ENCODE measurements around the gene XRCC6.

The XRCC6 gene

GRCh38 chr22:41700108-41700364 lies 78.9 kb downstream of the XRCC6 start:
- Histone ChIP-seq H3K4me3 (ENCODE audit: low read depth, low read length) (no peak overlapping the region), H3K4me1 (ENCODE audit: control insufficient read depth, insufficient read depth, low read length, unreplicated experiment) (no peaks in the 10 kb centered on the region), H3K27ac (ENCODE audit: low read depth, low read length) (no peak overlapping the region), H3K27me3 (ENCODE audit: insufficient read depth, low read length) (no peaks in the 10 kb centered on the region), H3K79me2 (ENCODE audit: control insufficient read depth, insufficient read depth, low read length, unreplicated experiment) (no peaks in the 10 kb centered on the region), H3K36me3 (ENCODE audit: insufficient read depth, low read length) (no peaks in the 10 kb centered on the region), H2AFZ (ENCODE audit: low read length, unreplicated experiment) (no peak overlapping the region)

GRCh38 chr22:41702763-41703162 lies 81.7 kb downstream of the XRCC6 start:
- H3K79me2 ChIP-seq (ENCODE audit: control insufficient read depth, insufficient read depth, low read length, unreplicated experiment): no peaks in the 10 kb centered on the region
- no peaks in the 10 kb centered on the region for H3K36me3 ChIP-seq (ENCODE audit: insufficient read depth, low read length)
- H3K4me3 ChIP-seq (ENCODE audit: low read depth, low read length): no peak overlapping the region
- H3K27ac ChIP-seq (ENCODE audit: low read depth, low read length): no peak overlapping the region
- H3K27me3 ChIP-seq (ENCODE audit: insufficient read depth, low read length): no peaks in the 10 kb centered on the region
- no peak overlapping the region for H2AFZ ChIP-seq (ENCODE audit: low read length, unreplicated experiment)
- H3K4me1 ChIP-seq (ENCODE audit: control insufficient read depth, insufficient read depth, low read length, unreplicated experiment): no peaks in the 10 kb centered on the region

- Histone ChIP-seq H3K36me3 (ENCODE audit: insufficient read depth, low read length) (no peaks in the 10 kb centered on the region), H3K27me3 (ENCODE audit: insufficient read depth, low read length) (no peaks in the 10 kb centered on the region), H3K79me2 (ENCODE audit: control insufficient read depth, insufficient read depth, low read length, unreplicated experiment) (no peaks in the 10 kb centered on the region), H3K4me1 (ENCODE audit: control insufficient read depth, insufficient read depth, low read length, unreplicated experiment) (no peaks in the 10 kb centered on the region), H3K4me3 (ENCODE audit: low read depth, low read length) (no peak overlapping the region), H3K27ac (ENCODE audit: low read depth, low read length) (no peak overlapping the region), H2AFZ (ENCODE audit: low read length, unreplicated experiment) (no peak overlapping the region)
These were observed 88.2 kb downstream of the XRCC6 start for GRCh38 chr22:41709341-41709740.

- Histone ChIP-seq H3K4me3 (ENCODE audit: low read depth, low read length) (no peak overlapping the region), H3K27me3 (ENCODE audit: insufficient read depth, low read length) (no peaks in the 10 kb centered on the region), H3K79me2 (ENCODE audit: control insufficient read depth, insufficient read depth, low read length, unreplicated experiment) (no peaks in the 10 kb centered on the region), H3K36me3 (ENCODE audit: insufficient read depth, low read length) (no peaks in the 10 kb centered on the region), H2AFZ (ENCODE audit: low read length, unreplicated experiment) (no peak overlapping the region), H3K27ac (ENCODE audit: low read depth, low read length) (no peak overlapping the region), H3K4me1 (ENCODE audit: control insufficient read depth, insufficient read depth, low read length, unreplicated experiment) (no peaks in the 10 kb centered on the region)
These were observed 91.9 kb downstream of the XRCC6 start for GRCh38 chr22:41713004-41713403.
